GM21825 (cell line): ENCODE data around the gene RRM2.
"Not testable (repeated sequence)": the region's sequence is repeated elsewhere in the genome, so short reads cannot be mapped to it uniquely, and the experiment has no call there.

Source experiments
- ATAC-seq: cut with Tn5 transposase; IDR thresholded peaks from one replicate; pipeline ENCODE4 v1.9.1; 2021; ENCODE audit warnings: mild to moderate bottlenecking, moderate library complexity; ENCODE audit not compliant: unreplicated experiment

RRM2 gene

DNA sequence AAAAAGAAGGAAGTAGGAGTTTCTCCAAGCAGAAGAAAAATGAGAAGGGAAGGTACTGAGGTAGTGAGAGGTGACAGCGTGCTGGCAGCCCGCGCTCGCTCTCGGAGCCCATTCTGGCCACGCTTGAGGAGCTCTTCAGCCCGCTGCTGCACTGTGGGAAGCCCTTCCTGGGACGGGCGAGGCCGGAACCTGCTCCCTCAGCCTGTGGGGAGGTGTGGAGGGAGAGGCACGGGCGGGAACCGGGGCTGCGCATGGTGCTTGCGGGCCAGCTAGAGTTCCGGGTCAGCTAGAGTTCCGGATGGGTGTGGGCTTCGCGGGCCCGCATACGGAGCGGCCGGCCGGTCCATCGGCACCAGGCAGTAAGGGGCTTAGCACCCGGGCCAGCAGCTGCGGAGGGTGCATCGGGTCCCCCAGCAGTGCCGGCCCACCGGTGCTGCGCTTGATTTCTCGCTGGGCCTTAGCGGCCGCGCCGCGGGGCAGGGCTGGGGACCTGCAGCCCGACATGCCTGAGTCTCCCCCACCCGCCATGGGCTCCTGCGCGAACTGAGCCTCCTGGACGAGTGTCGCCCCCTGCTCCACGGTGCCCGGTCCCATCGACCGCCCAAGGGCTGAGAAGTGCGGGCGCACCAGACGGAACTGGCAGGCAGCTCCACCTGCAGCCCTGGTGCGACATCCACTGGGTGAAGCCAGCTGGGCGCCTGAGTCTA, 31.2 kb upstream of the RRM2 start:
- ATAC-seq = no peak

DNA sequence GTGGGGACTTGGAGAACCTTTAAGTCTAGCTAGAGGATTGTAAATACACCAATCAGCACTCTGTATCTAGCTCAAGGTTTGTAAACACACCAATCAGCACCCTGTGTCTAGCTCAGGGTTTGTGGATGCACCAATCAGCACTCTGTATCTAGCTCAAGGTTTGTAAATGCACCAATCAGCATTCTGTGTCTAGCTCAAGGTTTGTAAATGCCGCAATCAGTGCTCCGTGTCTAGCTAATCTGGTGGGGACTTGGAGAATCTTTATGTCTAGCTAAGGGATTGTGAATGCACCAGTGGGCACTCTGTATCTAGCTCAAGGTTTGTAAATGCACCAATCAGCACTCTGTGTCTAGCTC, 30.7 kb upstream of the RRM2 start:
- ATAC-seq = not testable (repeated sequence)

DNA sequence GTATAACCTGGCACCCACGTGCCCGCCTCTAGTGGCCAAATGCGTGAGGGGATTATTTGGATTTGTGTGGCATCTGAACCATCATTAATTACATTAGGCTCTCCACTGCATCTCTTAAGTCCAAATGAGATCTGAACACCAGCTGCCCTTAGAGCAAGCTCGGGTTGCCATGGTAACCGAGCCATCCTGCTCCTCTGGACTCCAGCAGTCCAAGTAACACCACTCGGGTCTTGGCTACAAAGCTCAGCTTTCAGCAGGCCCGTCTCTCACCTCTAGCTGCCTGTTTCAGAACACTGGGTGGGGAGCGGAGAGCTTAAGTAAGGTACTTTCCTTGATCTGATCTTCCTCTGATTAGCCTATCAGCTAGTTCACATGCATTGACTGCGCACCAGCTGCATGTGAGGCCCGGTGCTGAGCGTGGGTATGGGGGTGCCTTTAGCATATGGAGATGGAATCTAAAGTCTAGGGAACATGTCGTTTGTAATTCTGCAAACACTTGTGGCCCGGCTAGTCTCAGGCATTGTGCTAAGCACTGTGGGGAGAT, 28.2 kb upstream of the RRM2 start:
- ATAC-seq = no peak

- no peak for ATAC-seq
Observed at GRCh38 chr2:10095175-10095574, 27.4 kb upstream of the RRM2 start.

DNA sequence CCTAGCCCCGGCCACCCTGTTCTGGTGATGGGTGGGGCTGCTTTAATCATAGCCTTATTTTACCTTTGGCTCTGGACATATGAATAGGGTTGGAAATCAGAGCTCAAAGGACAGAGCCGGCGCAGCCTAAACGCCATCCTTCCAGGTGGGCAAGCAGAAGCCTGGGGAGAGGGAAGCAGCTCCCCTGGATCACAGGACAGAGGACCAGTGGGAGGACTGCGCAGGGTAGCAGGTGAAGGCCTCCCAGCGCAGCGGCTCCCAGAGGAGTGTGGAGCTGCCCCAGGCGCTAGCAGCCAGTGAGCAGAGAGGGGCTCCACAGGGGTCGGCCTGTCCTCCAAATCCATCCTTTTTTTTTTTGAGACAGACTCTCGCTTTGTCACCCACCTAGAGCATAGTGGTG, 25.9 kb upstream of the RRM2 start:
- no peak for ATAC-seq

GRCh38 chr2:10097352-10098148, 25.0 kb upstream of the RRM2 start:
- ATAC-seq = peak; percentile 74

DNA sequence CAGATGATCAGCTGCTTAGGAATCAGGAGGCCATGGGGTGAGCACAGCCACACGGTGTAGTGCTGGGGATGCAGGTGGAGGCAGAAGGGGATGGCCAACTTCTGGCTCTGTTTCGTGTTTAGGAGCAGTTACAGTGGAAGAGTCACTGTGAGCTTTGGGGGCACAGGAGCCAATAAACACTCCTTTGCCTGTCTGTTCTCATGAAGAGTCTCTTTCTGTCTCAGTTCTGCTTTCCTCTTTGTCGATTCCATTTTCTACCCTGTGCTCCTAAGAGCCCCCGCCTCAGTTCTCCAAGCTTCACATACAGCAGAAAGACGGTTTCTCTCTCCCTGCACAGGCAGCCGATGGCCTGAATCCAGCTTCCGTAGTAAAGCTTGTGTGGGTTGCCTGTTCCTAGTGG, 21.0 kb upstream of the RRM2 start:
- no peak for ATAC-seq

GRCh38 chr2:10103179-10103578, 19.4 kb upstream of the RRM2 start:
- ATAC-seq = no peak

DNA sequence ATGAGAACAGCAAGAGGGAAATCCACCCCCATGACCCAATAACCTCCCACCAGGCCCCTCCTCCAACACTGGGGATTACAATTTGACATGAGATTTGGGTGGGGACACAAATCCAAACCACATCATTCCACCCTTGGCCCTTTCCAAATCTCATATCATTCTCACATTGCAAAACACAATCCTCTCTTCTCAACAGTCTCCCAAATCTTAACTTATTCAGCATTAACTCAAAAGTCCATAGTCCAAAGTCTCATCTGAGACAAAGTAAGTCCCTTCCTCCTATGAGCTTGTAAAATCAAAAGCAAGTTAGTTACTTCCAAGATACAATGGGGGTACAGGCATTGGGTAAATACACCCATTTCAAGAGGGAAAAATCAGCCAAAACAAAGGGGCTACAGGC, 17.6 kb upstream of the RRM2 start:
- ATAC-seq = not testable (repeated sequence)

GRCh38 chr2:10109311-10109710, 13.2 kb upstream of the RRM2 start:
- no peak for ATAC-seq

DNA sequence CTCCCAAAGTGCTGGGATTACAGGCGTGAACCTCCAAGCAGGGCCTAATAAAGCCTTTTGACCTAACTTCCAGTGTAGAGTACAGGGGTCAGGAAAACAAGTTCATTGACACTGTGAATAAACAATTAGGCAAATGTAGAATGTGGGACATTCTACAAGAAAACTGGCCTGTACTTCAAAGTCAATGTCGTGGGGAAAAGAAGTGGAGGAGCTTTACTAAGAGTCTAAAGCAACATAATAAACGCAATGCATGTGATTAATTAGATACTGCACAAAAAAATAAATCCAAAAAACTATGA, 3.6 kb upstream of the RRM2 start:
- no peak for ATAC-seq

GRCh38 chr2:10119601-10120157, 2.9 kb upstream of the RRM2 start:
- no peak for ATAC-seq

DNA sequence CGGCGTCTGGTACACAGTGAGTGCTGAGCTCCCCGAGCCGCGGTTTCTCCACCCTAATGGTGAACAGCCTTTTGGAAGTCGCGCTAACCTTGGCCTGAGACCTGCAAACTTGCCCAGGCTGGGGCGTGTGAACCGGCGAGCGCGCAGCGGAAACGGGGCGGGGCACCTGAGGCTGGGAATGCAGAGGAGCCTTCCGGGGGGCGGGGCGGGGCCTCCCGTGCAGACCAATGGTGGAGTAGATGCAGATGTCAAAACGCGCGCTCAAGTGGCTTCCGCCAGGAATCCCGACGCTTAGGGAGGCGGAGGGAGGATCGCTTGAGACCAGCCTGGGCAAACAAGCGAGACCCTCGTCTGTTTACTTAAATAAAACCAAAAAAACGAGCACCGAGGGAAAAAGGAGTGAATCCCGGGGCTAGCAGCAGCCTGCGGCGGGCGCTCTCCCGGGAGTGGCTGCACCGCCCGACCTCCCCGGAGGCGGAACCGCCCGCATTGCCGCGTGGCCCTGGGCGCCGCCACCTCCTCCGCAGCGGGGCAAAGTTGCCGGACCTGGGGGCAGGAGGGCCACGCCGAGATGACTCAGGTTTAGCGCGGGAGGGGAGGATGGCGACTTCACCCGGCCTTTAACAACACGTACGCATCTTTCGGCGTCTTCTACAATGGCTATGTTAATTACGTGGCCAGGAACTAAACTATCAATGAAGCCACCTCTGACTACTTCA, 2.2 kb upstream of the RRM2 start:
- ATAC-seq = peak; percentile 55

GRCh38 chr2:10120877-10121574, 1.5 kb upstream of the RRM2 start:
- ATAC-seq = no peak

GRCh38 chr2:10123281-10123680, 742 bp downstream of the RRM2 start:
- ATAC-seq = no peak

DNA sequence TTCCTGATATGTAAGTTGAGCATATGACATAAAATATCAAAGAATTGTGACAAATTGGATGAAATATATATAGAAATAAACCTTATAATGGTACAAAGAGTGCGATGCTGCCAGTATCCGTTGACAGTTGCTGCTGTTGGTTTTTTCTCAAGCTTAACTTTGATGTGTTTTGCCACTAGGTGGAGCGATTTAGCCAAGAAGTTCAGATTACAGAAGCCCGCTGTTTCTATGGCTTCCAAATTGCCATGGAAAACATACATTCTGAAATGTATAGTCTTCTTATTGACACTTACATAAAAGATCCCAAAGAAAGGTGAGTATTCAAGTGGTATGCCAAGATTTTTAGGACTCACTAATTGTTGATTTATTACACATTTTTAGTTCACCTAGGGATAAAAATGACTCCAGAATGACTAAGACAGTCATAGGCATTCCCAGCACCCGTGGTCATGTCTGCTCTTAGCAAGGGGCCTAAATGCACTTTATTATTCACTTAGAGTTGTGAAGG, 2.1 kb downstream of the RRM2 start:
- ATAC-seq = no peak

DNA sequence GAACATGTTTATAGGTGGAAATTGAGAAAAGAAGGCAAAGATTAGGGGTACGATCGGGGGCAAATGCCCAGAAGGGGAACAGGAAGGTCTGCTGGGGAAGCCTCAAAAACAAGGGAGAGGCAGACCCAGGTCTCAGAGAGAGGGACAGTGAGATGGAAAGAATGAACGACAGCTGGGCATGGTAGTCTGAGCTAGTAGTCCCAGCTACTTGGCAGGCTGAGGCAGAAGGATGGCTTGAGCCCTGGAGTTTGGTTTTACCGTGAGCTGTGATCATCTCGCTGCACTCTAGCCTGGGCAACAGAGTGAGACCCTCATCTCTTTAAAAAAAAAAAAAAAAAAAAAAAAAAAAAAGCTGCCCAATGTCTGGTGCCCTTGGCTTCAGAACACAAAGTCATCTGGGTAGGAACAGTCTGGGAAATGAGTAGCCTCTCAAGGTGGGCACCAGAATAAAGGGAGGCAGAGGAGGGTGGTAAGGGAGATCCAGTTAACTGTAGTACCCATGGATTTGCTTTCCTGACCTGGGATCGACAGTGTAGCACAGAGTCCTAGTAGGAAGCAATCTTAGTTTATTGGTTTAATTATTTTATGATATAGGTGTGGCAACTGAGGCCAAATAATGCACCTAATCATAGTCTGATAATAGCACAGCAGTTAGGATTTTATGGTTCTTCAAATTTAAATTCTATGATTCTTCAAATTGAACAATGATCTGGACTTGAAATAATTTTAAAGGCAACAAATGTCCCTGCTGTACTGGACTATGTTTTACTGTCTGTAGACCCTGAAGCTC, 3.5 kb downstream of the RRM2 start:
- no peak for ATAC-seq

DNA sequence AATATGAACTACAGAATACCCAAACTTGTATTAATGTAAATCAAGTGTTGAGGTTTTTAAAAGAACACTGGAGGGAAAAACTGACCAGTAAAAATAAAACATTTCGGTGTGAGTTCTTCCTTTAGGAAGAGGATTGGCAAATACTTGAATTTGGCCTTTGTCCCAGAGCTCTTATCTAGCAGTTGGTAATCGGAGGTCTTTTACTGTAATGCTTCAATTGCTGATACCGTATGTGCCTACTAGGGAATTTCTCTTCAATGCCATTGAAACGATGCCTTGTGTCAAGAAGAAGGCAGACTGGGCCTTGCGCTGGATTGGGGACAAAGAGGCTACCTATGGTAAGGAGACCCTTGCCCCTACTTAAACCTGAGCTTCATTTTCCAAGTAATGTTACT, 4.1 kb downstream of the RRM2 start:
- no peak for ATAC-seq

- no peak for ATAC-seq
Observed at GRCh38 chr2:10128420-10128819, 5.9 kb downstream of the RRM2 start.

DNA sequence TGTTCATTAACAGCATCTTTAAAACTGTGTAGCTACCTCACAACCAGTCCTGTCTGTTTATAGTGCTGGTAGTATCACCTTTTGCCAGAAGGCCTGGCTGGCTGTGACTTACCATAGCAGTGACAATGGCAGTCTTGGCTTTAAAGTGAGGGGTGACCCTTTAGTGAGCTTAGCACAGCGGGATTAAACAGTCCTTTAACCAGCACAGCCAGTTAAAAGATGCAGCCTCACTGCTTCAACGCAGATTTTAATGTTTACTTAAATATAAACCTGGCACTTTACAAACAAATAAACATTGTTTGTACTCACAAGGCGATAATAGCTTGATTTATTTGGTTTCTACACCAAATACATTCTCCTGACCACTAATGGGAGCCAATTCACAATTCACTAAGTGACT, 7.0 kb downstream of the RRM2 start:
- ATAC-seq = no peak
